ENCODE measurements around the gene TSC2. TPM values are rescaled to one million over a fixed set of nuclear protein-coding genes. Genes with fewer than 3 reads are reported as not detected.

Gene TSC2
- total and polyA plus RNA-seq, 9 of the 15 experiments (the other 6 are each of a cell fraction or from before 2014, with no cell fraction given), result 1.3 to 68.1 (median 16.6) TPM

DNA sequence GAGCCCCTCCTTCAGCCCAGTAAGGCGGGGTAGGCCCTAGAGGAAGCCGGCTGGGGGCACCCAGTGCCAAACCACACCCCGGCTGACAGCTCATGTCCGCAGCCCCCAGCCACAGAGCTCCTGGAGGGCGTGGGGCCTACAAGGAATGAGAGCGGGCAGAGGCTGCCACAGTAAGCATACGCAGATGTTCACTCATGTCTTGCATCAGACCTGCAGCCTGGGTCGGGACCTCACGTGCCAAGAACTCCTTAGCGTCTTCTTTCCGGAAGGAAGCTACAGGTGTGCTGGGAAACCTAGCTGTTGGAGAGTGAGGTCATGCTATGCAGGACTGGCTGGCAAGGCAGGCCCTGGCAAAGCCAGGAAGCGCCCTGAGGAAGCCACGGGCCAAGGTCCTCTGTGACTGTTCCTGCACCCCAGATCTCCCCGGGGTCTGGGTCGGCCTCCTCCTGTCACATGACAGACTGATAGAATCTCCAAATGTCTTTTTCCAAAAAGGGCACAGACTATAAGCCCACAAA lies 39.7 kb upstream of the TSC2 start (continued):
- TF ChIP-seq, protein P1, sequence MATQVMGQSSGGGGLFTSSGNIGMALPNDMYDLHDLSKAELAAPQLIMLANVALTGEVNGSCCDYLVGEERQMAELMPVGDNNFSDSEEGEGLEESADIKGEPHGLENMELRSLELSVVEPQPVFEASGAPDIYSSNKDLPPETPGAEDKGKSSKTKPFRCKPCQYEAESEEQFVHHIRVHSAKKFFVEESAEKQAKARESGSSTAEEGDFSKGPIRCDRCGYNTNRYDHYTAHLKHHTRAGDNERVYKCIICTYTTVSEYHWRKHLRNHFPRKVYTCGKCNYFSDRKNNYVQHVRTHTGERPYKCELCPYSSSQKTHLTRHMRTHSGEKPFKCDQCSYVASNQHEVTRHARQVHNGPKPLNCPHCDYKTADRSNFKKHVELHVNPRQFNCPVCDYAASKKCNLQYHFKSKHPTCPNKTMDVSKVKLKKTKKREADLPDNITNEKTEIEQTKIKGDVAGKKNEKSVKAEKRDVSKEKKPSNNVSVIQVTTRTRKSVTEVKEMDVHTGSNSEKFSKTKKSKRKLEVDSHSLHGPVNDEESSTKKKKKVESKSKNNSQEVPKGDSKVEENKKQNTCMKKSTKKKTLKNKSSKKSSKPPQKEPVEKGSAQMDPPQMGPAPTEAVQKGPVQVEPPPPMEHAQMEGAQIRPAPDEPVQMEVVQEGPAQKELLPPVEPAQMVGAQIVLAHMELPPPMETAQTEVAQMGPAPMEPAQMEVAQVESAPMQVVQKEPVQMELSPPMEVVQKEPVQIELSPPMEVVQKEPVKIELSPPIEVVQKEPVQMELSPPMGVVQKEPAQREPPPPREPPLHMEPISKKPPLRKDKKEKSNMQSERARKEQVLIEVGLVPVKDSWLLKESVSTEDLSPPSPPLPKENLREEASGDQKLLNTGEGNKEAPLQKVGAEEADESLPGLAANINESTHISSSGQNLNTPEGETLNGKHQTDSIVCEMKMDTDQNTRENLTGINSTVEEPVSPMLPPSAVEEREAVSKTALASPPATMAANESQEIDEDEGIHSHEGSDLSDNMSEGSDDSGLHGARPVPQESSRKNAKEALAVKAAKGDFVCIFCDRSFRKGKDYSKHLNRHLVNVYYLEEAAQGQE (IDR thresholded peaks at IDR 0.05; ENCODE audit: borderline replicate concordance), result 0 out of 2 replicates have a peak, but pooled peaks have one; percentile 3
- TF ChIP-seq, protein P1 (CRISPR knock-in tag; IDR thresholded peaks at IDR 0.05; ENCODE audit: low read depth), result no peak
- TF ChIP-seq STAG1 (CRISPR knock-in tag; IDR thresholded peaks at IDR 0.05; ENCODE audit: borderline replicate concordance), result no peak
- no peak for TF ChIP-seq NONO (IDR thresholded peaks at IDR 0.05; ENCODE audit: low read depth in 2 of 2, low read length in 1 of 2)
- TF ChIP-seq RREB1 (CRISPR knock-in tag; IDR thresholded peaks at IDR 0.05), result peak; percentile 28; the same call in 1 of the 2 replicates
- no peak for TF ChIP-seq ILF3 (IDR thresholded peaks at IDR 0.05; ENCODE audit: borderline replicate concordance)
- TF ChIP-seq FOXK1 (CRISPR knock-in tag; IDR thresholded peaks at IDR 0.05; ENCODE audit: borderline replicate concordance), result no peak
- no peak for TF ChIP-seq POLR2AphosphoS2 (IDR thresholded peaks at IDR 0.05; ENCODE audit: low read length)
- TF ChIP-seq EP400 (IDR thresholded peaks at IDR 0.05), result peak; percentile 67
- no peak for TF ChIP-seq L3MBTL2 (IDR thresholded peaks at IDR 0.05)
- TF ChIP-seq ATF3 (IDR thresholded peaks at IDR 0.05), result peak; percentile 74
- TF ChIP-seq ATF3 (CRISPR knock-in tag; conservative IDR thresholded peaks at IDR 0.05), result no peak
- TF ChIP-seq NR2C1 (IDR thresholded peaks at IDR 0.05), result no peak
- TF ChIP-seq NR2C1 (tag; IDR thresholded peaks at IDR 0.05), result no peak

Measured in K562 (cell line).